GM18508 (cell line): ENCODE measurements around the gene EPB41L4A.
"Not testable (repeated sequence)": the region's sequence is repeated elsewhere in the genome, so short reads cannot be mapped to it uniquely, and the experiment has no call there.

Experiments used
- ATAC-seq: cut with Tn5 transposase; IDR thresholded peaks from one replicate; pipeline ENCODE4 v1.9.1; 2021; ENCODE audit warnings: moderate number of reproducible peaks; ENCODE audit not compliant: insufficient read depth, unreplicated experiment

The EPB41L4A gene

DNA sequence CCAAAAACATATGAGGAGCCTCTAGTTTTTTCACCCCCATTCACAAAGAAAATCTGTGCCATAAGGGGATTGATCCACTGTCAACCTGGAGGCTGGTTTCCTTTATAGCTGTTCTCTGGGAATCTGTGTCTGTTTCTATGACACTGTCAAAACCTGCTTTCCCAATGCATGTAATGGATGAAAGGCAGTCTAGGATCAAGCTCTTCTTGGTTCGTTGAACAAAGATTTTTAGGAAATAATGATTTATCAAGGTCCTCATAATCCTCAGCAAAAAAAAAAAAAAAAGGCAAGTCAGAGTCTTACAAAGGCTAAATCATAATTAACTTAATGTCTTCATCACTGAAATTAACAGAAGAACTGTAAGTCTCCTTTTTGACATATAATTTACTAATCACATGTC lies 16.0 kb downstream of the EPB41L4A start:
- no peak for ATAC-seq

DNA sequence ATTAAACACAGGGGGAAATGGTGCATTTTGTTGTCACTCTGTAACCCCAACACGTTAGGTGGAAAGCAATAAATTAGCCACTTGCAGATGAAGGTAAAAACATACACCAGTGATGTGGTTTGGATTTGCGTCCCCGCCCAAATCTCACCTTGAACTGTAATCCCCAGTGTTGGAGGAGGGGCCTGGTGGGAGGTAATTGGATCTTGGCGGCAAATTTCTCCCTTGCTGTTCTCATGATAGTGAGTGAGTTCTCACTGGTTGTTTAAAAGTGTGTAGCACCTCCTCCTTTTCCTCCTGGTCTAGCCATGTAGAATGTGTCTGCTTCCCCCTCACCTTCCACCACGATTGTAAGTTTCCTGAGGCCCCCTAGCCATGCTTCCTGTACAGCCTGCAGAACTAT lies 17.2 kb downstream of the EPB41L4A start:
- ATAC-seq, result no peak

DNA sequence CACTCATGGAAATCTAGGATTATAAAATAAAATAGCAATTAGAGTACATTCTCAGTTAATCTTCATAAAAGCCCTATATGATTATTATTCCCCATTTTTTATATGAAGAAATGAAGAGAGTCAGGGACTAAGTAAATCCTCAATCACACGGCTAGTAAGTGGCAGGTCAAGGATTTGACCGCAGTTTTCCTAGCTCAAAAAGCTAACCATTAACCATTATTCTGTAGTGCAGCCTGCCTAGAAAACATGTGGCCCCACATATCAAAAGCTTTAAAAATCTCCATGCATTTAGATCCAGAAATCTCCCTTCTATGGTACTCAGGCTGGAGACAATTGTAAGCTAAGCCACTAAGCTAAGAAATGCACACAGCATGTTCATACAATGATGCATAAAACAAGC lies 21.4 kb downstream of the EPB41L4A start:
- no peak for ATAC-seq

GRCh38 chr5:112396430-112396829 lies 22.6 kb downstream of the EPB41L4A start:
- no peak for ATAC-seq

DNA sequence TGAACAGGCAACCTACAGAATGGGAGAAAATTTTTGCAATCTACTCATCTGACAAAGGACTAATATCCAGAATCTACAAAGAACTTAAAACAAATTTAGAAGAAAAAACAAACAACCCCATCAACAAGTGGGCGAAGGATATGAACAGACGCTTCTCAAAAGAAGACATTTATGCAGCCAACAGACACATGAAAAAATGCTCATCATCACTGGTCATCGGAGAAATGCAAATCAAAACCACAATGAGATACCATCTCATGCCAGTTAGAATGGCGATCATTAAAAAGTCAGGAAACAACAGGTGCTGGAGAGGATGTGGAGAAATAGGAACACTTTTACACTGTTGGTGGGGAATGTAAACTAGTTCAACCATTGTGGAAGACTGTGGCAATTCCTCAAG lies 23.8 kb downstream of the EPB41L4A start:
- not testable (repeated sequence) for ATAC-seq

DNA sequence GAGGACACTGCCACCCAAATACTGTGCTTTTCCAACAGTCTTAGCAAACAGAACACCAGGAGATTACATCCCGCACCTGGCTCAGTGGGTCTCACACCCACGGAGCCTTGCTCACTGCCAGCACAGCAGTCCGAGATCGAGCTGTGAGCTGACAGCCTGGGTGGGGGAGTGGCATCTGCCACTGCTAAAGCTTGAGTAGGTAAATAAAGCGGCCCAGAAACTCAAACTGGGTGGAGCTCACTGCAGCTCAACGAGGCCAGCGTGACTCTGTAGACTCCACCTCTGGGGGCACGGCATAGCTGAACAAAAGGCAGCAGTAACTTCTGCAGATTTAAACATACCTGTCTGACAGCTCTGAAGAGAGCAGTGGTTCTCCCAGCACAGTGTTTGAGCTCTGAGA lies 28.8 kb downstream of the EPB41L4A start:
- no peak for ATAC-seq

- ATAC-seq, result no peak
These were observed 30.3 kb downstream of the EPB41L4A start for GRCh38 chr5:112388739-112389138.

- no peak for ATAC-seq
These were observed 31.0 kb downstream of the EPB41L4A start for GRCh38 chr5:112388074-112388473.

DNA sequence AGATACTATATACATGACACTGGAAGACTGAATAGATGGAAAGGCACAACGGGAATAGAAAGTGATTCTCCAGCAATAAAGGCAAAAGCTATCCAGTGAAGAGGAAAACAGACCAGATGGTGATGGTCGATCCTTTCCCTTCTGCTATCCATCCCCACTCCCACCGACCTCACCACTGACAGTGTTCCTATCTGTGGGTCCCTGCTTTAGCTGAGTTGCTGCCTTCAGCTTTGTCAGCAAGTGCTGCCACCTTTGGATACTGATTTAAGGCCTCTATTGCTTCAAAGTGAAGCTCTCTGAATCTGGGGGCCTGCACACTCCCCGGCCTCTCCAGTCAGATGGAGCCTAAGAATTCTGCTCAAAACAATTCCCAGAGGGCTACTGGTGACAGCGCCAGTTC lies 32.3 kb downstream of the EPB41L4A start:
- ATAC-seq, result no peak

DNA sequence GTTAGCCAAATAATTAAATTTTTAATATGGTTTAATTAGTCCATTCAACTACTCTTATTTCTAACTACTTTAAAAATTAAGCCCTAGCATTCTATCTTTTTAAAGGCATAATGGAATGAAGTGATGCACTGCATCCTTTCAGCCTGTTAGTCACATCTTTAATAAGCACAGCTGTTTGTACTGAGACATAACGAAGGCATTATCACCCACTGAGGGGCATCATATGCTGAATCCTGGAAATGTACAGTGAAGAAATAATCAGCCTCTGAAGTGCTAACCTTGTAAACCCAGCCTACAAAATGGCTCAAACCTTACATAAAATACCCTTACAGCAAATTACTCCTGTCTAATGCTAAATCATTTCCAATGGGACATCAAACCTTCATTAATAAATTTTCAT lies 33.1 kb downstream of the EPB41L4A start:
- no peak for ATAC-seq

GRCh38 chr5:112385566-112385965 lies 33.5 kb downstream of the EPB41L4A start:
- ATAC-seq, result no peak

DNA sequence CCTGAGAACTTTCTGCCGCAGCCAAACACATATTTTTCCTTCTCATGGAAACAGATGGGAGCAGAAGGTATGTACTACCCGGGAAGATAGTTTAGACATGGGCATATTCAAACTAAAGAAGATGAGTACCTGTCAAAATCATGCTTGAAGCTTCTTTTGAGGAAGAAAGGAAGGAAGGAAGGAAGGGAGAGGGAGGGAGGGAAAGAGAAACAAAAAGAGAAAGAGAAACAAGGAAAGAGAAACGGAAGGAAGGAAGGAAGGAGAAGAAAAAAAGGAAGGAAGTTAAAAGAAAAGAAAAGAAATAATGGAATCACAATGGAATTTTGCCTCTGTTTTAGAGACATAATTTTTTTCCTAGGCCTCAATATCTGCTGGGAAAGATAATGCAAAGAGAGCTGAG lies 34.6 kb downstream of the EPB41L4A start:
- ATAC-seq, result no peak

DNA sequence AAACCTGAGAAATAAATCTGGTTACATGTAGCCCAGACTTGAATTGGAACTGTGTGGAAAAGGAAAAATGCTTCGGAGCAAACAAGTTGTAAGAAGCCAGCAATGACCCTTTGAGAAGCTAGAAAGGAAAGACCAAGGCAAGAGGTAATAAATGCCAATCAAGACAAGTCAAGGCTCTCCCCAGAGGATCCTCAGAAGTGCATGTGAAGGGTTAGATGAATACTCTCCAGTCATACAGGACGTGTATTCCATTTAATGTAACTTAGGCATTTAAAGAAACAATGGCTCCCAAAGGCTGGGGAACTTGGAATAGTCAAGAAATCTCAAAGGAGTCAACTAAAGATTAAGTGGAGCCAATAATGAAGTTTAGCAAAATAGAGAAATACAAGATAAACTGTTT lies 36.2 kb downstream of the EPB41L4A start:
- no peak for ATAC-seq

- no peak for ATAC-seq
These were observed 37.6 kb downstream of the EPB41L4A start for GRCh38 chr5:112381521-112381920.

DNA sequence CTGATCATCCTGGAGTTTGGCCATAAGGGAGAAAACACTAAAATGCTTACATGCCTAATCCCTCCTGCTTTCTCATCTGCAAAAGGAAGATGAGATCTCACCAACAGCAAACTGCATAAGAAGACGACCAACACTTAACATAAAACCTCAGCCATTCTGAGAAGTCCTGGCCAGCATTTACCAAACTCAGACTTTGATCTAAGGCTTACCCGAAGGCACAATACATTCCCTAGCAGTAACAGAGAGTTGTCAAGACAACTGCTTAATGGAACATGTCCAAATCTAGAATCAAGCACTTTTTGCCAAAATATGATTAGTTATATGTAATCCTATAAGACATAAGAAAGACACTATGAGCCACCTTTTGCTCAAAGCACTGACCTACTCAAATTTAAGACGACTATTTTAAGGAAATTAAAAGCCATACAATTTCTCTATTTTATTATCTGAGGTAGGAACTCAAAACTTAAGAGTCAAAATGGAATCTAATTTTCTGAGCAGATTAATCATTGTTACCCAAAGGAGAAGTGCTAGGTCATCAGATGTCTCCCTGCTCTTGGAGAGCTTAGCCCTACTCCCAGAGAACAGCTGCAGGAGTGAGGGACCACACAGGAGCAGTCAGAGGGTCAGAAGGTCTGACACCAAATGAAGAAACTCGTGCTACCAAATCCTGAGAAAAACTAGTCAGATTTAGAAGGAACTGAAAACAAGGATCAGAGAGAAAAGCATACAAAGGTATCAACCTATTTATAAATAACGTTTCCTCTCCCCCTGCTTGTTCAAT lies 39.3 kb downstream of the EPB41L4A start:
- ATAC-seq, result no peak

GRCh38 chr5:112374818-112375217 lies 44.3 kb downstream of the EPB41L4A start:
- no peak for ATAC-seq

DNA sequence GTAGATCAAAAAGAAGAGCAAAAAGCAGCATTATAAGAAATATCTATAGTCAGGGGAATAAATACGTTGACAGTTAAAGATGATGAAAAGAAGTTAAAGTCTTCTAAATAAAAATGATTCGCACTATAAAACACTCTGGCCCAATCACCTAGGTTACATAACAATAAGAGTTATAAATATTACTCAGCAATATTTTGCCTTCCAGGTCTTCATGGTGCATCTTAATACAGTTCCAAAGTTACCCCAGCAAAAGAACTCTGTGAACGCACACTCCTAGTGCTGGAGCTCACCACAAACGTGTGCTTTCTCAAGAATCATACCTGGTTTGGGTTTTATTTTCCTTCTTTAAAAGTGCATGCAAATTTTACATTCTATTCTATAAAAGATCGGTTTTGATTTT lies 44.7 kb downstream of the EPB41L4A start:
- no peak for ATAC-seq

GRCh38 chr5:112373885-112374284 lies 45.2 kb downstream of the EPB41L4A start:
- ATAC-seq, result no peak

- ATAC-seq, result no peak
These were observed 46.5 kb downstream of the EPB41L4A start for GRCh38 chr5:112372543-112372942.

DNA sequence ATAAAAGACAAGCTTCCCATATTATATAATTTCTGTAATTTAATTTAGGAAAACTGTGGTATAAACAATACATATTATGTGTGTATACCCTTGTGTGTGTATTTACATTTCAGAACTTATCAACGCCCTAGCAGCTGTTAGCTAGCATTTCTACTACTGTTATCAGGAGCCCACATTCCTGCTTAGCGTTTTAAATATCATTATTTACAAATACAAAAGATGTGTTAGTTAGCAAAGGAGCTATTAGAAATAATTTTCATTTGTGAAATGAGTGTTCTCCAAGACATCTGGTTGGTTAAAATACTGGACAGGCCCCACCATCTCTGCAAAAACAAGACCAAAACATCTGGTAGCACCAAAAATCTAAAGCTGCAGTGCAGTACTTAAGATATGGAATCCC lies 48.0 kb downstream of the EPB41L4A start:
- no peak for ATAC-seq

DNA sequence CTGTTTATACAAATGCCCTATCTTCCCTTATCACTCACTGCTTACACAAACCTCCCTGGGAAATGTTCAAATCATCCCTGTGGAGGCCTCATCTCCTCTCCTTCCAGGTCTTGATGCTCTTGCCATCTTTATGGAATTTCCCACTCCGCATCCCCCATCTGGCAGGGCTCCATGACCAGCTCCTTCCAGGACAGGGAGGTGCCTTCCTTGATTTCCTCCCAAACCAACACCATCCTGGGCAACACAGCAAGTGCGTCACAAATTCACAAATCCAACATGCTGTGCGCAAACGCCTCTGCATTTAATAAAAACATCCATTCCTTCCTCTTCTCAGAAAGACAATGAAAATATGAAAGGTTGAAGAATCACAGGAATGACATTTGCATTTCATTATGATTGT lies 51.7 kb downstream of the EPB41L4A start:
- ATAC-seq, result no peak

GRCh38 chr5:112366987-112367386 lies 52.1 kb downstream of the EPB41L4A start:
- ATAC-seq, result no peak
